Colonic mucosa (tissue), 4 donors: ENCODE measurements around the gene RSF1. TPM values are rescaled to one million over a fixed set of nuclear protein-coding genes. Genes with fewer than 3 reads are reported as not detected.

Source experiments
- DNase-seq: peaks from one replicate; pipeline ENCODE4 v3.0.0-alpha.2; 2020
- H3K27ac ChIP-seq: fragments of 200-600 bp; one replicate; pipeline ENCODE4 v1.8.0; 2021
- H3K27me3 ChIP-seq: fragments of 200-600 bp; one replicate; pipeline ENCODE4 v1.8.0; 2021
- H3K36me3 ChIP-seq: fragments of 200-600 bp; one replicate; pipeline ENCODE4 v1.8.0; 2021
- H3K4me1 ChIP-seq: fragments of 200-600 bp; one replicate; pipeline ENCODE4 v1.8.0; 2021; ENCODE audit warnings: mild to moderate bottlenecking
- H3K4me3 ChIP-seq: fragments of 200-600 bp; one replicate; pipeline ENCODE4 v1.8.0; 2021
- H3K9ac ChIP-seq, 2 donors: one replicate each; pipeline ENCODE4 v1.7.0; 2013; ENCODE audit warnings: control low read depth in 2 of 2, low read depth in 2 of 2, low read length in 2 of 2
- H3K9me3 ChIP-seq: fragments of 200-600 bp; one replicate; pipeline ENCODE4 v1.8.0; 2021
- CTCF ChIP-seq: fragments of 200-600 bp; IDR thresholded peaks from one replicate; pipeline ENCODE4 v1.8.0; 2022; ENCODE audit warnings: antibody characterized with exemption, mild to moderate bottlenecking
- intact Hi-C: fragments of 100-400 bp; cut with DNase I; formaldehyde crosslinking; loops from one replicate; pipeline ENCODE4 v1.14.1; 2022
- total RNA-seq, 2 donors: library from RNA; stranded (reverse); fragmentation: NEBNext Ultra II Directional in 1 of 2; extraction: Animal tissue kit (Norgen Biotek cat#: 25700) in 1 of 2; gene quantifications; one replicate each; pipeline ENCODE4 v1.2.1, GENCODE V29; 2021
- donor health status: healthy.
- donor health status: DM: no; HTN: no; CAD: no.
- donor health status: DM: no; HTN: no; CAD: no.

RSF1 gene
- total RNA-seq, 2 donors from 2014 or later: 36.7 to 68.2 TPM

- H3K4me3 ChIP-seq: no peak overlapping the region
- H3K4me1 ChIP-seq: no peaks in the 10 kb centered on the region
- no peaks in the 10 kb centered on the region for H3K36me3 ChIP-seq
- TF ChIP-seq CTCF: no peak
- H3K27ac ChIP-seq: no peak overlapping the region
- intact Hi-C loops: no loop called here
- H3K9ac ChIP-seq: no peak overlapping the region
- H3K27me3 ChIP-seq: no peaks in the 10 kb centered on the region
- H3K9me3 ChIP-seq: no peaks in the 10 kb centered on the region
- no peak for DNase-seq
These were observed 42.4 kb downstream of the RSF1 start for GRCh38 chr11:77778118-77778517.

- no peak for TF ChIP-seq CTCF
- Histone ChIP-seq H3K9me3 (no peaks in the 10 kb centered on the region), H3K27ac (no peak overlapping the region), H3K4me3 (no peak overlapping the region), H3K4me1 (peaks cover under 1% of the 10 kb centered on the region), H3K27me3 (no peaks in the 10 kb centered on the region), H3K36me3 (no peaks in the 10 kb centered on the region), H3K9ac (no peak overlapping the region)
- DNase-seq: no peak
- intact Hi-C loops: no loop called here
These were observed 44.1 kb downstream of the RSF1 start for GRCh38 chr11:77776455-77776854.

GRCh38 chr11:77775936-77776335, 44.6 kb downstream of the RSF1 start:
- H3K4me3 ChIP-seq: no peak overlapping the region
- H3K4me1 ChIP-seq: peaks cover 6% of the 10 kb centered on the region
- intact Hi-C loops: no loop called here
- no peak overlapping the region for H3K27ac ChIP-seq
- H3K27me3 ChIP-seq: no peaks in the 10 kb centered on the region
- no peak for DNase-seq
- no peaks in the 10 kb centered on the region for H3K36me3 ChIP-seq
- H3K9ac ChIP-seq: no peak overlapping the region
- no peak for TF ChIP-seq CTCF
- no peaks in the 10 kb centered on the region for H3K9me3 ChIP-seq

GRCh38 chr11:77771135-77771534, 49.4 kb downstream of the RSF1 start:
- Histone ChIP-seq H3K36me3 (no peaks in the 10 kb centered on the region), H3K4me3 (no peak overlapping the region), H3K9me3 (no peaks in the 10 kb centered on the region), H3K27me3 (no peaks in the 10 kb centered on the region), H3K4me1 (peaks cover 7% of the 10 kb centered on the region), H3K27ac (no peak overlapping the region), H3K9ac (no peak overlapping the region)
- DNase-seq: no peak
- no peak for TF ChIP-seq CTCF
- intact Hi-C loops: no loop called here

- Histone ChIP-seq H3K27ac (no peak overlapping the region), H3K9me3 (no peaks in the 10 kb centered on the region), H3K36me3 (no peaks in the 10 kb centered on the region), H3K27me3 (no peaks in the 10 kb centered on the region), H3K9ac (no peak overlapping the region), H3K4me3 (no peak overlapping the region), H3K4me1 (peaks cover 7% of the 10 kb centered on the region)
- intact Hi-C loops: no loop called here
- no peak for TF ChIP-seq CTCF
- no peak for DNase-seq
These were observed 49.9 kb downstream of the RSF1 start for GRCh38 chr11:77770629-77771028.

GRCh38 chr11:77762426-77762825, 58.1 kb downstream of the RSF1 start:
- TF ChIP-seq CTCF: no peak
- no peak overlapping the region for H3K27ac ChIP-seq
- intact Hi-C loops: no loop called here
- H3K4me1 ChIP-seq: no peaks in the 10 kb centered on the region
- DNase-seq: no peak
- H3K36me3 ChIP-seq: no peaks in the 10 kb centered on the region
- no peak overlapping the region for H3K4me3 ChIP-seq
- no peak overlapping the region for H3K9ac ChIP-seq
- H3K27me3 ChIP-seq: no peaks in the 10 kb centered on the region
- H3K9me3 ChIP-seq: no peaks in the 10 kb centered on the region
